PC-9 (cell line): ENCODE data around the gene RPA3. TPM values are rescaled to one million over a fixed set of nuclear protein-coding genes. Genes with fewer than 3 reads are reported as not detected.

ENCODE experiments used
- BruUV-seq: library from RNA; stranded (reverse); fragments of 400-500 nt; replicated peaks from 2 replicates; lab custom pipeline; 2021; lab: Mats Ljungman, UMichigan
- CTCF ChIA-PET: fragments of 300-600 bp; sonication (Branson Sonifier 250); formaldehyde crosslinking; loops from one replicate; lab custom pipeline; 2022; ENCODE audit warnings: antibody characterized with exemption; lab: Charles Lee
- POLR2A ChIA-PET: fragments of 300-600 bp; sonication (Branson Sonifier 250); formaldehyde crosslinking; loops from one replicate; lab custom pipeline; 2022; ENCODE audit warnings: antibody characterized with exemption; ENCODE audit not compliant: unreplicated experiment; lab: Charles Lee
- DNase-seq, 2 experiments: peaks; one replicate each; pipeline versions ENCODE4 v3.0.0 to v3.0.0-alpha.2; 2015 to 2022; ENCODE audit warnings: mixed read lengths in 1 of 2
- H2AFZ ChIP-seq: fragments of 200-600 bp; sonication (generic); 2 replicates; pipeline ENCODE4 v1.8.1; 2017; ENCODE audit warnings: antibody characterized with exemption
- H3F3A ChIP-seq: fragments of 200-600 bp; sonication (generic); 2 replicates; pipeline ENCODE4 v1.8.1; 2017; ENCODE audit warnings: antibody characterized with exemption, mild to moderate bottlenecking, low read depth; ENCODE audit not compliant: insufficient read depth
- H3K27ac ChIP-seq: fragments of 200-600 bp; sonication (generic); 2 replicates; pipeline ENCODE4 v1.6.1; 2016; ENCODE audit warnings: mixed run types
- H3K27me3 ChIP-seq: fragments of 200-600 bp; sonication (generic); 2 replicates; pipeline ENCODE4 v1.6.1; 2016; ENCODE audit warnings: low read depth, mixed run types; ENCODE audit not compliant: insufficient read depth
- H3K36me3 ChIP-seq: fragments of 200-600 bp; sonication (generic); 2 replicates; pipeline ENCODE4 v1.6.1; 2016; ENCODE audit warnings: low read depth, mixed run types
- H3K4me1 ChIP-seq: fragments of 200-600 bp; sonication (generic); replicated peaks from 2 replicates; pipeline ENCODE4 v1.6.1; 2016; ENCODE audit warnings: mixed run types; ENCODE audit not compliant: insufficient read depth
- H3K4me2 ChIP-seq: fragments of 200-600 bp; sonication (generic); 2 replicates; pipeline ENCODE4 v1.6.1; 2017; ENCODE audit warnings: mixed run types
- H3K4me3 ChIP-seq: fragments of 200-600 bp; sonication (generic); 2 replicates; pipeline ENCODE4 v1.6.1; 2016; ENCODE audit warnings: mixed run types
- H3K79me2 ChIP-seq: fragments of 200-600 bp; sonication (generic); 2 replicates; pipeline ENCODE4 v1.6.1; 2017; ENCODE audit warnings: low read depth, mixed run types
- H3K9me2 ChIP-seq: fragments of 200-600 bp; sonication (generic); 2 replicates; pipeline ENCODE4 v1.8.1; 2017; ENCODE audit warnings: mild to moderate bottlenecking; ENCODE audit not compliant: insufficient read depth
- H3K9me3 ChIP-seq: fragments of 200-600 bp; sonication (generic); 2 replicates; pipeline ENCODE4 v1.8.1; 2016; ENCODE audit warnings: low read depth; ENCODE audit not compliant: insufficient read depth
- H4K20me1 ChIP-seq: fragments of 200-600 bp; sonication (generic); 2 replicates; pipeline ENCODE4 v1.8.1; 2017; ENCODE audit not compliant: insufficient read depth
- EZH2 ChIP-seq: fragments of 200-600 bp; sonication (generic); IDR thresholded peaks from 2 replicates; pipeline ENCODE4 v1.8.0; 2017; ENCODE audit warnings: antibody characterized with exemption, low read depth
- intact Hi-C: fragments of 100-400 bp; cut with micrococcal nuclease; formaldehyde crosslinking; loops from one replicate; pipeline ENCODE4 v1.10.0; 2022; ENCODE audit not compliant: unreplicated experiment
- total RNA-seq: library from RNA; stranded (reverse); gene quantifications from 2 replicates; pipeline ENCODE4 v1.2.3, GENCODE V29; 2021
- TF ChIP-seq, protein P1 (sequence below): fragments of 200-600 bp; sonication (generic); conservative IDR thresholded peaks from 2 replicates; pipeline ENCODE4 v1.6.1; 2017; ENCODE audit warnings: mixed run types, antibody characterized with exemption, mild to moderate bottlenecking, moderate library complexity

RPA3 gene
- total RNA-seq, 1 experiment from 2014 or later, result 166 TPM

DNA sequence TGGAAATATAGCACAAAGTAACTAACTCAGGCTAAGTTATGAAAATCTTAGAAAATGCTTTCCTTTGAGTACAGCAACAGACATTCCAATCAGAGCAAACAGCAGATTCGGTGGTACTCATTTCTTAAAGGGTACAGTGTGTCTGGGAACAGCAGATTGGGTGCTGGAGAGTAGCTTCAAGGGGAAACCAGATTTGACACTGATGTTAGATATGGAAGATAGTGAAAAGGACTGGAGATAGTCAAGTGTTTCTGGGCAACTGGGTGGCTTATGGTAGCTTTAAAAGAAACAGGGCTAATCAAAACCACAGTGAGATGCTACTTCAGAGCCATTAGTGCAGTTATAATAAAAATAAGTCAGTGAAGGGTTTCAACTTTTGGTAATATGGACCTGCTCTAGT is 89.9 kb downstream of the RPA3 start:
- Histone ChIP-seq H4K20me1 (no peaks in the 10 kb centered on the region), H3K79me2 (no peaks in the 10 kb centered on the region), H3K36me3 (no peaks in the 10 kb centered on the region), H3K4me2 (no peak overlapping the region), H2AFZ (no peak overlapping the region), H3K27me3 (no peaks in the 10 kb centered on the region), H3K4me1 (no peaks in the 10 kb centered on the region), H3F3A (0 out of 2 replicates have a peak, but pooled peaks cover 3% of the 10 kb centered on the region), H3K4me3 (no peak overlapping the region), H3K9me3 (peaks cover 41% of the 10 kb centered on the region), H3K27ac (no peak overlapping the region), H3K9me2 (no peaks in the 10 kb centered on the region)
- ChIA-PET CTCF (no interaction called here), POLR2A (no interaction called here)
- intact Hi-C loops, result no loop called here
- DNase-seq, result no peak
- BruUV-seq, result no TSS peak
- TF ChIP-seq, protein P1, sequence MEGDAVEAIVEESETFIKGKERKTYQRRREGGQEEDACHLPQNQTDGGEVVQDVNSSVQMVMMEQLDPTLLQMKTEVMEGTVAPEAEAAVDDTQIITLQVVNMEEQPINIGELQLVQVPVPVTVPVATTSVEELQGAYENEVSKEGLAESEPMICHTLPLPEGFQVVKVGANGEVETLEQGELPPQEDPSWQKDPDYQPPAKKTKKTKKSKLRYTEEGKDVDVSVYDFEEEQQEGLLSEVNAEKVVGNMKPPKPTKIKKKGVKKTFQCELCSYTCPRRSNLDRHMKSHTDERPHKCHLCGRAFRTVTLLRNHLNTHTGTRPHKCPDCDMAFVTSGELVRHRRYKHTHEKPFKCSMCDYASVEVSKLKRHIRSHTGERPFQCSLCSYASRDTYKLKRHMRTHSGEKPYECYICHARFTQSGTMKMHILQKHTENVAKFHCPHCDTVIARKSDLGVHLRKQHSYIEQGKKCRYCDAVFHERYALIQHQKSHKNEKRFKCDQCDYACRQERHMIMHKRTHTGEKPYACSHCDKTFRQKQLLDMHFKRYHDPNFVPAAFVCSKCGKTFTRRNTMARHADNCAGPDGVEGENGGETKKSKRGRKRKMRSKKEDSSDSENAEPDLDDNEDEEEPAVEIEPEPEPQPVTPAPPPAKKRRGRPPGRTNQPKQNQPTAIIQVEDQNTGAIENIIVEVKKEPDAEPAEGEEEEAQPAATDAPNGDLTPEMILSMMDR, result no peak
- no peak for TF ChIP-seq EZH2

DNA sequence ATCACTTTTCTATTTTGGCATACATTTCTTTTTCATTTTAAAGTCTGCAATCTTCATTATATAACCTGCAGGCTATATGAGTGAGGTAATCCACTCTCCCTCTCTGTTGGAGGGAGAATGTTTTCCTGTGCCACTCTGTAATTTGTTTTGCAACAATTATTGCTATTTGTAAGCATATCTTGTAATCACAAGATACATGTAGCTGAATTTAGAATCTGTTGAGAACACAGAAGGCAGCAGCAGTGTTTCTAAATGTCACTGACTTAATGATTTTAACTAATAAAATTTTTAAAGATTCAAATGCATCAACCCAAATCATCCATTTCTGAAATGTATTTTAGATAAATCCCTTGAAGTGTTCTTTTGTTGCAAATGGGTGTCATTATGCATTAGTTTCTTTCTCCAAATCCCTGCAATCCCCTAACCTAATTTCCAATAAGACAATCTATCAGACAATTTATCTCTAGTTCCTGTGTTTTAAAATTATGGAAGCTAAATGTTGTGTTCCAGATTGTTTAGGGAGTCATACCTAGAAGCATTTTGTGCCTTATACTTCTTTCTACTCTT is 97.7 kb downstream of the RPA3 start:
- TF ChIP-seq, protein P1, result no peak
- TF ChIP-seq EZH2, result no peak
- POLR2A ChIA-PET, result no interaction called here
- intact Hi-C loops, result no loop called here
- Histone ChIP-seq H3K9me3 (peaks cover 3% of the 10 kb centered on the region; the same call in 1 of the 2 replicates), H2AFZ (no peak overlapping the region), H3K4me1 (no peaks in the 10 kb centered on the region), H4K20me1 (no peaks in the 10 kb centered on the region), H3K36me3 (no peaks in the 10 kb centered on the region), H3K79me2 (no peaks in the 10 kb centered on the region), H3K4me2 (no peak overlapping the region), H3K27me3 (no peaks in the 10 kb centered on the region), H3K27ac (no peak overlapping the region), H3K9me2 (no peaks in the 10 kb centered on the region), H3K4me3 (no peak overlapping the region), H3F3A (no peaks in the 10 kb centered on the region)
- BruUV-seq, result no TSS peak
- CTCF ChIA-PET, result no interaction called here
- DNase-seq, result no peak

DNA sequence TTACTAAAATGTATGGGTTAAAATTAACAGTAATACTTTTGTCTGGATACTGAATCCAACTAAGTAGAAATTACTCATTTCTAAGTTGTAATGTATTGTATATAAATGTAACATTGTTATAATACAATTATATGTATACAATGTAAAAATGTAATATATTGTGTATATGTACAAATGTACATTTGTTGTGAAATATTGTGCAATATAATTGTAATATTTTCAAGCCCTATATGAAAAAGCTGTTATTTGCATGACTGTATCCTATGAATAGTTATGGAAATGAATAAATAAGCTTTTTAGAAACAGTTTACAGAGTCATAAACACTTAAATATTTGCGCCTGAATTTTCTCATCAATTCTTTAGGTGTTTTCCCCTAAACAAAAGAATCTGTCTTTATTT is 98.2 kb downstream of the RPA3 start:
- CTCF ChIA-PET, result no interaction called here
- POLR2A ChIA-PET, result no interaction called here

More for the DNA sequence above, 98.2 kb downstream of the RPA3 start:
- intact Hi-C loops, result no loop called here
- no peak overlapping the region for H3K4me3 ChIP-seq
- no peaks in the 10 kb centered on the region for H3K79me2 ChIP-seq
- no peaks in the 10 kb centered on the region for H3F3A ChIP-seq
- H3K36me3 ChIP-seq, result no peaks in the 10 kb centered on the region
- no peak for DNase-seq
- no peaks in the 10 kb centered on the region for H3K4me1 ChIP-seq
- H3K9me3 ChIP-seq, result no peaks in the 10 kb centered on the region; the same call in 1 of the 2 replicates
- H3K4me2 ChIP-seq, result no peak overlapping the region
- no peaks in the 10 kb centered on the region for H3K27me3 ChIP-seq
- BruUV-seq, result no TSS peak
- no peaks in the 10 kb centered on the region for H3K9me2 ChIP-seq
- no peak overlapping the region for H3K27ac ChIP-seq
- H2AFZ ChIP-seq, result no peak overlapping the region
- H4K20me1 ChIP-seq, result no peaks in the 10 kb centered on the region
- TF ChIP-seq, protein P1, result no peak
- no peak for TF ChIP-seq EZH2
